Parathyroid adenoma (tissue), 2 donors: Measurements from ENCODE around the gene EML1.

ENCODE experiments used
- H2AFZ ChIP-seq: fragments of 300-600 bp; sonication (generic); one replicate; pipeline ENCODE4 v1.7.0; 2017; ENCODE audit warnings: antibody characterized with exemption, mild to moderate bottlenecking
- H3K27ac ChIP-seq: fragments of 300-600 bp; sonication (generic); one replicate; pipeline ENCODE4 v1.7.0; 2017
- H3K27me3 ChIP-seq: fragments of 300-600 bp; sonication (generic); one replicate; pipeline ENCODE4 v1.7.0; 2017; ENCODE audit warnings: low read length; ENCODE audit not compliant: control insufficient read depth, insufficient read depth
- H3K36me3 ChIP-seq: fragments of 300-600 bp; sonication (generic); one replicate; pipeline ENCODE4 v1.7.0; 2017; ENCODE audit warnings: low read length; ENCODE audit not compliant: control insufficient read depth, insufficient read depth
- H3K4me1 ChIP-seq: fragments of 300-600 bp; sonication (generic); one replicate; pipeline ENCODE4 v1.7.0; 2017; ENCODE audit warnings: control low read depth
- H3K4me2 ChIP-seq: fragments of 300-600 bp; sonication (generic); one replicate; pipeline ENCODE4 v1.7.0; 2017; ENCODE audit warnings: low read length
- H3K4me3 ChIP-seq: fragments of 300-600 bp; sonication (generic); one replicate; pipeline ENCODE4 v1.7.0; 2017; ENCODE audit warnings: low read depth, low read length
- H3K79me2 ChIP-seq: fragments of 300-600 bp; sonication (generic); one replicate; pipeline ENCODE4 v1.7.0; 2017; ENCODE audit warnings: control low read depth
- H3K9ac ChIP-seq: fragments of 300-600 bp; sonication (generic); one replicate; pipeline ENCODE4 v1.7.0; 2017; ENCODE audit warnings: mild to moderate bottlenecking
- H3K9me3 ChIP-seq: fragments of 300-600 bp; sonication (generic); one replicate; pipeline ENCODE4 v1.7.0; 2017; ENCODE audit warnings: low read length; ENCODE audit not compliant: control insufficient read depth
- TF ChIP-seq, protein P1 (sequence below): fragments of 300-600 bp; sonication (generic); IDR thresholded peaks from one replicate; pipeline ENCODE4 v1.7.0; 2017; ENCODE audit warnings: antibody characterized with exemption, mild to moderate bottlenecking
- donor health status: primary hyperparathyroidism.

The EML1 gene

DNA sequence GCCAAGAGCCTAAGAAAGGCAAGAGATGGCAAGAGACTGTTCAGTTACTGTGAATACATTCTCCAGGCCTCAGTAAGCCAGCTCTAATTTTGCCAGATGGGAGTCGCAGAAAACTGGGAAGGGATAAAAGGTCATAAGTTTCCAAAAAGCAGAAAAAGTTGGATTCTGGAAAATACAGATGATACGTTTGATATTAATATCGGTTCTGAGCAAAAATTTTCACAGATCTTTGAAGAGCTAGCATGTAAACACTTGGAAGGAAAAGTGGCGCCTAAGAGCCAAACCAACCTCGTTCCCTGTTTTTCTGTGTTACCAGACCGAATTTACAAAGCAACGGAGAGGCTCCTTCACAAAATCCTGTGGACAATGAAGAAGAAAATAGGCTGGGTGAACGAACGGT, 7.8 kb upstream of the EML1 start:
- no peak overlapping the region for H3K4me2 ChIP-seq
- no peak overlapping the region for H2AFZ ChIP-seq
- TF ChIP-seq, protein P1, sequence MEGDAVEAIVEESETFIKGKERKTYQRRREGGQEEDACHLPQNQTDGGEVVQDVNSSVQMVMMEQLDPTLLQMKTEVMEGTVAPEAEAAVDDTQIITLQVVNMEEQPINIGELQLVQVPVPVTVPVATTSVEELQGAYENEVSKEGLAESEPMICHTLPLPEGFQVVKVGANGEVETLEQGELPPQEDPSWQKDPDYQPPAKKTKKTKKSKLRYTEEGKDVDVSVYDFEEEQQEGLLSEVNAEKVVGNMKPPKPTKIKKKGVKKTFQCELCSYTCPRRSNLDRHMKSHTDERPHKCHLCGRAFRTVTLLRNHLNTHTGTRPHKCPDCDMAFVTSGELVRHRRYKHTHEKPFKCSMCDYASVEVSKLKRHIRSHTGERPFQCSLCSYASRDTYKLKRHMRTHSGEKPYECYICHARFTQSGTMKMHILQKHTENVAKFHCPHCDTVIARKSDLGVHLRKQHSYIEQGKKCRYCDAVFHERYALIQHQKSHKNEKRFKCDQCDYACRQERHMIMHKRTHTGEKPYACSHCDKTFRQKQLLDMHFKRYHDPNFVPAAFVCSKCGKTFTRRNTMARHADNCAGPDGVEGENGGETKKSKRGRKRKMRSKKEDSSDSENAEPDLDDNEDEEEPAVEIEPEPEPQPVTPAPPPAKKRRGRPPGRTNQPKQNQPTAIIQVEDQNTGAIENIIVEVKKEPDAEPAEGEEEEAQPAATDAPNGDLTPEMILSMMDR = no peak
- H3K4me1 ChIP-seq = peaks cover 5% of the 10 kb centered on the region
- no peaks in the 10 kb centered on the region for H3K36me3 ChIP-seq
- H3K79me2 ChIP-seq = no peaks in the 10 kb centered on the region
- H3K27me3 ChIP-seq = no peaks in the 10 kb centered on the region
- no peak overlapping the region for H3K4me3 ChIP-seq
- H3K9me3 ChIP-seq = no peaks in the 10 kb centered on the region
- no peak overlapping the region for H3K9ac ChIP-seq
- H3K27ac ChIP-seq = no peak overlapping the region

- no peak overlapping the region for H3K27ac ChIP-seq
These were observed 6.7 kb upstream of the EML1 start for GRCh38 chr14:99786511-99786989.

DNA sequence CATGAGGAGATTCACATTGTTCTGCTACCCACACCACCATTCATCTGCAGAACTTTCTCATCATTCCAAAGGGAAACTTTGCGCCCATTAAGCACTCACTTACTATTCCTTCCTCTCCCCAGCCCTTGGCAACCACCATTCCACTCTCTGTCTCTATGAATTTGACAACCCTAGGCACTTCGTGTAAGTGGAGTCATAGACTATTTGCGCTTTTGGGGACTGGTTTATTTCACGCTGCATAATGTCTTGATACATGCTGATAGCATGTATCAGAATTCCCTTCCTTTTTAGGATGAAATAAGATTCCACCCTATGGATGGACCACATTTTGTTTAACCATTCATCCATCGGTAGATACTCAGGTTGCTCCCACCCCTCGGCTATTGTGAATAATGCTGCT, 4.5 kb upstream of the EML1 start:
- no peaks in the 10 kb centered on the region for H3K9me3 ChIP-seq
- no peak overlapping the region for H3K4me2 ChIP-seq
- no peak overlapping the region for H3K27ac ChIP-seq
- no peaks in the 10 kb centered on the region for H3K27me3 ChIP-seq
- peaks cover 2% of the 10 kb centered on the region for H3K79me2 ChIP-seq
- no peaks in the 10 kb centered on the region for H3K36me3 ChIP-seq
- H3K4me1 ChIP-seq = peaks cover 19% of the 10 kb centered on the region
- H2AFZ ChIP-seq = no peak overlapping the region
- TF ChIP-seq, protein P1 = no peak
- no peak overlapping the region for H3K9ac ChIP-seq
- no peak overlapping the region for H3K4me3 ChIP-seq

More at GRCh38 chr14:99786511-99786989, 6.7 kb upstream of the EML1 start:
- Histone ChIP-seq H3K9ac (no peak overlapping the region), H3K4me3 (no peak overlapping the region), H3K9me3 (no peaks in the 10 kb centered on the region), H3K27me3 (no peaks in the 10 kb centered on the region), H3K79me2 (no peaks in the 10 kb centered on the region), H3K4me2 (no peak overlapping the region), H3K4me1 (peaks cover 10% of the 10 kb centered on the region), H2AFZ (no peak overlapping the region), H3K36me3 (no peaks in the 10 kb centered on the region)
- TF ChIP-seq, protein P1 = no peak

GRCh38 chr14:99789581-99789980, 3.6 kb upstream of the EML1 start:
- Histone ChIP-seq H3K27ac (no peak overlapping the region), H3K9me3 (no peaks in the 10 kb centered on the region)

More at GRCh38 chr14:99789581-99789980, 3.6 kb upstream of the EML1 start:
- no peak overlapping the region for H2AFZ ChIP-seq
- no peak overlapping the region for H3K4me2 ChIP-seq
- no peak overlapping the region for H3K9ac ChIP-seq
- no peak overlapping the region for H3K4me3 ChIP-seq
- TF ChIP-seq, protein P1 = no peak
- H3K4me1 ChIP-seq = peaks cover 24% of the 10 kb centered on the region
- H3K27me3 ChIP-seq = no peaks in the 10 kb centered on the region
- H3K36me3 ChIP-seq = no peaks in the 10 kb centered on the region
- peaks cover 2% of the 10 kb centered on the region for H3K79me2 ChIP-seq
